Ovary (tissue), 9 donors: ENCODE results near the gene SLC35B1. TPM values are rescaled to one million over a fixed set of nuclear protein-coding genes. Genes with fewer than 3 reads are reported as not detected.

ENCODE experiments used
- DNase-seq, 5 donors: peaks; one replicate each; pipeline ENCODE4 v3.0.0-alpha.2; 2019 to 2020
- H3K27ac ChIP-seq, 2 donors: fragments of 200-600 bp; one replicate each; pipeline versions ENCODE4 v1.5.1 to v1.8.0; 2019 to 2022
- H3K27me3 ChIP-seq: fragments of 200-600 bp; one replicate; pipeline ENCODE4 v1.8.0; 2022
- H3K36me3 ChIP-seq: fragments of 200-600 bp; sonication (generic); one replicate; pipeline ENCODE4 v1.5.1; 2019
- H3K4me1 ChIP-seq: one replicate; pipeline ENCODE4 v1.8.1; 2013; ENCODE audit warnings: mild to moderate bottlenecking, moderate library complexity; ENCODE audit not compliant: insufficient read depth
- H3K4me3 ChIP-seq: fragments of 200-600 bp; sonication (generic); one replicate; pipeline ENCODE4 v1.5.1; 2017
- H3K9me3 ChIP-seq, 2 donors: fragments of 200-600 bp in 1 of 2; sonication (generic) in 1 of 2; one replicate each; pipeline versions ENCODE4 v1.5.1 to v1.8.1; 2013 to 2019; ENCODE audit warnings: mild to moderate bottlenecking in 1 of 2, moderate library complexity in 1 of 2
- EP300 ChIP-seq: sonication (generic); formaldehyde crosslinking; IDR thresholded peaks from one replicate; pipeline ENCODE4 v1.6.1; 2017; ENCODE audit warnings: antibody characterized with exemption
- POLR2A ChIP-seq: fragments of 450-650 bp; IDR thresholded peaks from one replicate; pipeline ENCODE4 v1.6.1; 2017; ENCODE audit warnings: antibody characterized with exemption, mild to moderate bottlenecking, moderate library complexity
- WGBS, 3 donors: extraction: QIAGEN DNeasy Blood & Tissue Kit in 1 of 3; methylation state at CpG; one replicate each; pipeline versions ENCODE4 v1.1.5 to v1.1.7; 2013 to 2017; 5-methylcytosine and 5-hydroxymethylcytosine counted together
- intact Hi-C, 4 donors: fragments of 100-400 bp; cut with DNase I; formaldehyde crosslinking; loops; one replicate each; pipeline versions ENCODE4 v1.11.0 to v1.15.1; 2022 to 2023
- polyA plus RNA-seq, 2 donors: library from polyadenylated mRNA; stranded (reverse); fragments of 200-250 nt in 1 of 2; fragments of 350-450 nt in 1 of 2; fragmentation: Illumina TruSeq in 1 of 2; extraction: RNeasy Lipid Tissue Mini Kit (QIAGEN cat#74804) in 1 of 2; gene quantifications; one replicate each; pipeline ENCODE4 v1.2.3, GENCODE V29; 2013 to 2014
- total RNA-seq, 7 donors: library from RNA; depleted of rRNA in 2 of 7; stranded (reverse); fragments of >200 nt in 2 of 7; fragmentation: NEBNext Ultra II Directional in 3 of 7; extraction: Animal tissue kit (Norgen Biotek cat#: 25700) in 3 of 7; gene quantifications; one replicate each; pipeline versions ENCODE4 v1.1.0 to v1.2.4, GENCODE V29; 2016 to 2023
- TF ChIP-seq, protein P1 (sequence below), 3 donors: fragments of 450-650 bp in 2 of 3; fragments of 200-600 bp in 1 of 3; IDR thresholded peaks; one replicate each; pipeline versions ENCODE4 v1.5.1 to v1.8.0; 2016 to 2022; ENCODE audit warnings: antibody characterized with exemption in 3 of 3, mild to moderate bottlenecking in 1 of 3
- donor health status: DM: no; HTN: no; CAD: no; lungs with moderate emphysema.
- donor health status: DM: no; HTN: no; CAD: no.
- donor health status: Bipolar disorder and iron deficiency.
- donor health status: DM: yes; HTN: yes; CAD: no.
- donor health status: DM: no; HTN: no; CAD: no.
- donor health status: DM: yes; HTN: yes; CAD: no.

Gene SLC35B1
- total and polyA plus RNA-seq, 9 donors, result 20.9 to 53.3 (median 28.8) TPM

- H3K4me3 ChIP-seq, result no peak overlapping the region
- no peaks in the 10 kb centered on the region for H3K9me3 ChIP-seq
- peaks cover 6% of the 10 kb centered on the region for H3K4me1 ChIP-seq
- no peaks in the 10 kb centered on the region for H3K27me3 ChIP-seq
- no peak overlapping the region for H3K27ac ChIP-seq
- 76 to 86% (median 80%) methylated on average over 4 of the region's 4 CpGs for WGBS, 3 donors
- H3K36me3 ChIP-seq, result no peaks in the 10 kb centered on the region
- intact Hi-C loops, result no loop called here
- DNase-seq, result no peak
- TF ChIP-seq, protein P1, sequence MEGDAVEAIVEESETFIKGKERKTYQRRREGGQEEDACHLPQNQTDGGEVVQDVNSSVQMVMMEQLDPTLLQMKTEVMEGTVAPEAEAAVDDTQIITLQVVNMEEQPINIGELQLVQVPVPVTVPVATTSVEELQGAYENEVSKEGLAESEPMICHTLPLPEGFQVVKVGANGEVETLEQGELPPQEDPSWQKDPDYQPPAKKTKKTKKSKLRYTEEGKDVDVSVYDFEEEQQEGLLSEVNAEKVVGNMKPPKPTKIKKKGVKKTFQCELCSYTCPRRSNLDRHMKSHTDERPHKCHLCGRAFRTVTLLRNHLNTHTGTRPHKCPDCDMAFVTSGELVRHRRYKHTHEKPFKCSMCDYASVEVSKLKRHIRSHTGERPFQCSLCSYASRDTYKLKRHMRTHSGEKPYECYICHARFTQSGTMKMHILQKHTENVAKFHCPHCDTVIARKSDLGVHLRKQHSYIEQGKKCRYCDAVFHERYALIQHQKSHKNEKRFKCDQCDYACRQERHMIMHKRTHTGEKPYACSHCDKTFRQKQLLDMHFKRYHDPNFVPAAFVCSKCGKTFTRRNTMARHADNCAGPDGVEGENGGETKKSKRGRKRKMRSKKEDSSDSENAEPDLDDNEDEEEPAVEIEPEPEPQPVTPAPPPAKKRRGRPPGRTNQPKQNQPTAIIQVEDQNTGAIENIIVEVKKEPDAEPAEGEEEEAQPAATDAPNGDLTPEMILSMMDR (IDR thresholded peaks at IDR 0.05), result no peak
- TF ChIP-seq POLR2A (no peak), EP300 (no peak)
Observed at GRCh38 chr17:49755663-49756283, 48.0 kb upstream of the SLC35B1 start.

DNA sequence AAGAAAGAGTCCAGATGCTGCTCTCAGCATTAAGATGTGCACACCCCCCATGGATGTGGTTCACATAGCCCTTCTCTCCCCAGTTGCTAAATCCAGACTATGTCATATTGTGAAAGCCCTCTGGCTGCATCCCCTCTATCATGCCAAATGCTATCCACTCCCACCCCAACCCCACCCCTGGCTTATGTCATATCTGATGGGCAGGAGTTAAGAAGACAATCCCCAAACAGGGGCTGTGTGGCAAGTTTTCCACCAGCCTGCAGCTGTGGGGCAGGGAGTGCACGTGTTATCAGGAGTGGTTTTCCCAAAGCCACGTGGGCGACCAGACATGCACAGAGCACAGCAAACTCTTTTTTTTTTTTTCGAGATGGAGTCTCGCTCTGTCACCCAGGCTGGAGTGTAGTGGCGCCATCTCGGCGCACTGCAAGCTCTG, 46.2 kb upstream of the SLC35B1 start:
- Histone ChIP-seq H3K27me3 (no peaks in the 10 kb centered on the region), H3K36me3 (no peaks in the 10 kb centered on the region), H3K27ac (no peak overlapping the region), H3K4me1 (peaks cover 6% of the 10 kb centered on the region), H3K4me3 (no peak overlapping the region), H3K9me3 (no peaks in the 10 kb centered on the region)
- intact Hi-C loops, result no loop called here
- DNase-seq, result peak in 1 of 5 donors; percentile 29
- WGBS, 3 donors, result 52 to 60% (median 57%) methylated on average over 8 of the region's 8 CpGs
- TF ChIP-seq EP300 (no peak), POLR2A (no peak)
- TF ChIP-seq, protein P1 (IDR thresholded peaks at IDR 0.05), result no peak

- Histone ChIP-seq H3K36me3 (no peaks in the 10 kb centered on the region), H3K27me3 (no peaks in the 10 kb centered on the region), H3K4me1 (peaks cover 6% of the 10 kb centered on the region), H3K4me3 (no peak overlapping the region), H3K9me3 (no peaks in the 10 kb centered on the region), H3K27ac (no peak overlapping the region)
- TF ChIP-seq, protein P1 (IDR thresholded peaks at IDR 0.05), result no peak
- TF ChIP-seq POLR2A (no peak), EP300 (no peak)
- 79 to 87% (median 82%) methylated on average over 3 of the region's 3 CpGs for WGBS, 3 donors
- intact Hi-C loops, result no loop called here
- DNase-seq, result no peak
Observed at GRCh38 chr17:49752508-49752907, 44.7 kb upstream of the SLC35B1 start.

DNA sequence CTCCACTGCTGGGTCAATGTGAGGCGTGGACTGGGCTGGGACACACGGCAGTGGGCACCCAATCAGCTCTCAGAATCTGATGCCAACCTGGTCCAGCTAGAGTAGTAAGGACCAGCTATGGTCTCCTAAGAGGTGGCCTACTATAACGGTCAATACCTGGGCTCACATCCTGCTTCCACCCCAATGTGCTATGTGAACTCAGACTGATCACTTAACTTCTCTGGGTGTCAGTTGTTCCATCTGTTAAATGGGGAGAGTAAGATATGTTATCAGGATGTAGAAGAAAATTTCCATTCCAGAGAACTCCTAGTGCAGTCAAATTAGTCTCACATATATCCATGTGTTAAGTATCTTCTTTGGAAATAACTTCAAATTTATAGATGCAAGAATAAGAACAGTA, 42.0 kb upstream of the SLC35B1 start:
- H3K27me3 ChIP-seq, result no peaks in the 10 kb centered on the region
- H3K4me3 ChIP-seq, result no peak overlapping the region
- intact Hi-C loops, result no loop called here
- no peaks in the 10 kb centered on the region for H3K36me3 ChIP-seq
- no peak overlapping the region for H3K27ac ChIP-seq
- DNase-seq, result no peak
- TF ChIP-seq POLR2A (no peak), EP300 (no peak)
- TF ChIP-seq, protein P1 (IDR thresholded peaks at IDR 0.05), result no peak
- WGBS, 3 donors, result 83 to 92% (median 90%) methylated on average over 3 of the region's 3 CpGs
- H3K4me1 ChIP-seq, result peaks cover 2% of the 10 kb centered on the region
- H3K9me3 ChIP-seq, result no peaks in the 10 kb centered on the region
